ENCODE measurements around the gene SYDE2.

SYDE2 gene

DNA sequence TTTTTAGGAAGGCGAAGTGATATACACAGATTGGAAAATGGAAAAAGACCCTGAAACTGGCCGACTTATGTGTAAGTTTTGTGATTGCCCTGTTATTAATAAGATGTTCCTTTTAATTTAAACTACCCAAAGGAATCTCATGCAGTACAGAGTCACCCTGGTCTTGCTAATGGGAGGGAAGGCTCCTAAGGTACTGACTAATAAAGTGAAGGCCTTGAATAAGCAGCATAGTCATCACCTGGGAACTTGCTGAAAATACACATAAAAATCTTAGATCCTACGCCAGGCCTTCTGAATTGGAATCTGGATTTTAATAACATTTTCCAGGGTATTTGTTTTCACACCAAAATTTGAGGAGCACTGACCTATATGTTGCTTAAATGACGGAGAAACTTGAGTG lies 79.1 kb downstream of the SYDE2 start:
- DNase-seq, result no peak

DNA sequence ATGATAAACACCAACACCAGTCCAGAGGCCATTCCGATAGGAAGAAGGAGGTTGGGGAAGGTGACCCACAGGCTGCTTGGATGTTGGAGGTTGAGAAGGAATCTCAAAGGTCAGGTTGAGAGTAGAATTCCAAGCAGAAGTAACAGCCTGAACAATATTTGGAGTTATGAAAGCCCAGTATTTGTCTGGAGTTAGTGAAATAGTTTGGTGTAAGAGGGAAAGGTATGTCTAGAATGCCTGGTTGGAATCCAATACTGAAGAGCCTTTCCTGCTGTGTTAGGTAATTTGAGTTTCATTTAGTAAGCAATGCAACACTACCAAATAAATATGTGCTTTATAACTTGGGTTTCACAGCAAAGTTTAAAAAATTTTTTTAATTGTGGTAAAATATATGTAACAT lies 82.1 kb downstream of the SYDE2 start:
- DNase-seq, result no peak

DNA sequence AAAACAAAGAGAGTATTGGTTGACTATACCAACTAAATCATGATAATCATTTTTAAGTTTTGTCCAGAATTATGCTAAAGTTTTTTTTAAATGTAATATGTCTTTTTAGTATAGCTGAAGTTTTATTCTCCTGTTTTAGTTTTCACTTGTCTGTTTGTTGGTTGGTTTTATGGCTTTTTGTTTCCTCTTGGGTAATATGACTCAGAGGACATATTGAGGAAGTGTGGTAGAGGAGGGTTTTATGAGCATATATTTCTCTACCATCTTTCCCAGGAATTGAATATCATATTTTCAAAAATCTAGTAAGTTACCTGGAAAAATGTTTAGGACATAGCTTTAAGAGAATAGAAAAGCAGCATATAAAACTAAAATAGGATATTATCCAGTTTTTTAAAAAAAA lies 84.0 kb downstream of the SYDE2 start:
- no peak for DNase-seq

DNA sequence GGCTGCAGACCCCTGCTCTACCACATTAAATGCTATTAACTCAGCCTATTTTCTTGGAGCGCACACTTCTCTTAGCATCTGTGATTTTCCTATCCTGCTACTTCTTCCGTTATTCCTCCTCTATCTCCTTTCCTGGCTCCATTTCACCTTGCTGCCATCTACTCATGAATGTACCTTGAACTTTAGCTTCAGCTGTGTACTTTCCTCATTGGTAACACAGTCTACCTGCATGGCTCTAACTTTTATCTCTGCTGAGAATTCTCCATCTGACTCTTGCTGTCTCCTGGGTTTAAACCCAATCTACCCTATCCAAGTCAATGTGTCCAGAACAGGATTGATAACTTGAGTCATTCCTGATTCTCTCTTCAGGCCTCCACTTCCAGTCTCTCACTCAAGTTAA lies 84.9 kb downstream of the SYDE2 start:
- DNase-seq, result no peak

GRCh38 chr1:85111695-85112094 lies 89.1 kb downstream of the SYDE2 start:
- DNase-seq, result no peak

- peak; percentile 82 for DNase-seq
Measured at GRCh38 chr1:85109475-85109874, 91.3 kb downstream of the SYDE2 start.
